A673 (cell line): Measurements from ENCODE around the gene MLN.

Source experiments
- CTCF ChIP-seq: fragments of 300-800, 200-600 bp; sonication (generic); conservative IDR thresholded peaks from 2 replicates; pipeline ENCODE4 v1.5.1; 2017; ENCODE audit warnings: low read depth, mild to moderate bottlenecking, antibody characterized with exemption, low read length, moderate library complexity, mixed read lengths
- EZH2 ChIP-seq: fragments of 200-600 bp; sonication (generic); IDR thresholded peaks from 2 replicates; pipeline ENCODE4 v1.6.1; 2017; ENCODE audit warnings: borderline replicate concordance, low read depth, mild to moderate bottlenecking, mixed read lengths, antibody characterized with exemption, low read length; ENCODE audit not compliant: poor library complexity, severe bottlenecking

GRCh38 chr6:33841868-33842267, 38.1 kb upstream of the MLN start:
- TF ChIP-seq EZH2 (no peak), CTCF (no peak)
